T-cell (primary cell): ENCODE results near the gene MTIF3. TPM values are rescaled to one million over a fixed set of nuclear protein-coding genes. Genes with fewer than 3 reads are reported as not detected.
A peak's percentile ranks its signal among the peaks of the same experiment; 100 is the strongest.

Experiments
- ATAC-seq, 4 experiments: fragments of 200-7000 bp in 3 of 4; fragments of 150-1000 bp in 1 of 4; cut with Tn5 transposase; replicated peaks in 1 of 4; 1 replicate in 3 of 4; 2 replicates in 1 of 4; pipeline ENCODE4 v1.10.0; 2021; ENCODE audit warnings: moderate library complexity in 3 of 4, mild to moderate bottlenecking in 2 of 4, moderate number of reproducible peaks in 1 of 4
- CTCF ChIA-PET, 2 donors: fragments of 300-600 bp; sonication (Branson Sonifier 250); formaldehyde crosslinking; loops; one replicate each; lab custom pipeline; 2022; ENCODE audit warnings: antibody characterized with exemption in 2 of 2; lab: Charles Lee
- POLR2A ChIA-PET, 2 donors: fragments of 300-600 bp; sonication (Branson Sonifier 250); formaldehyde crosslinking; loops; one replicate each; lab custom pipeline; 2022; ENCODE audit warnings: antibody characterized with exemption in 2 of 2; lab: Charles Lee
- DNase-seq, 35 experiments: peaks; one replicate each; pipeline versions ENCODE4 v3.0.0 to v3.0.0-alpha.2; 2013 to 2023
- H3K27ac ChIP-seq: one replicate; pipeline ENCODE4 v1.5.1; 2013; ENCODE audit warnings: low read length
- H3K27me3 ChIP-seq, 2 experiments: replicated peaks in 1 of 2; 1 replicate in 1 of 2; 2 replicates in 1 of 2; pipeline versions ENCODE4 v1.6.1 to v1.7.0; 2013; ENCODE audit warnings: low read length in 1 of 2, mixed read lengths in 1 of 2; ENCODE audit not compliant: control insufficient read depth in 2 of 2, insufficient read depth in 2 of 2; ENCODE audit errors: extremely low read depth in 1 of 2
- H3K36me3 ChIP-seq, 2 donors: 1 replicate in 1 of 2; 2 replicates in 1 of 2; pipeline versions ENCODE4 v1.6.1 to v1.7.0; 2013; ENCODE audit warnings: low read length in 1 of 2; ENCODE audit not compliant: control insufficient read depth in 2 of 2, insufficient read depth in 1 of 2; ENCODE audit errors: extremely low read depth in 1 of 2
- H3K4me1 ChIP-seq, 2 experiments: 1 replicate in 1 of 2; 2 replicates in 1 of 2; pipeline versions ENCODE4 v1.6.1 to v1.7.0; 2013; ENCODE audit warnings: low read length in 2 of 2, mixed read lengths in 1 of 2; ENCODE audit not compliant: insufficient read depth in 2 of 2, control insufficient read depth in 1 of 2; ENCODE audit errors: extremely low read depth in 1 of 2
- H3K4me3 ChIP-seq, 2 donors: 1 replicate in 1 of 2; 2 replicates in 1 of 2; pipeline versions ENCODE4 v1.5.1 to v1.7.0; 2013; ENCODE audit warnings: mild to moderate bottlenecking in 2 of 2, low read length in 1 of 2, moderate library complexity in 1 of 2; ENCODE audit not compliant: control insufficient read depth in 1 of 2; ENCODE audit errors: extremely low read depth in 1 of 2
- H3K9me3 ChIP-seq: 2 replicates; pipeline ENCODE4 v1.7.0; 2013
- H3K27ac Mint-ChIP-seq, 2 donors: one replicate each; pipeline ENCODE4 v1.8.0; 2020 to 2021; ENCODE audit warnings: mild to moderate bottlenecking in 2 of 2, mixed read lengths in 2 of 2
- H3K27me3 Mint-ChIP-seq, 2 donors: one replicate each; pipeline ENCODE4 v1.8.0; 2021 to 2022; ENCODE audit warnings: mixed read lengths in 2 of 2
- H3K36me3 Mint-ChIP-seq: one replicate; pipeline ENCODE4 v1.8.0; 2021; ENCODE audit warnings: mixed read lengths
- H3K4me1 Mint-ChIP-seq, 3 donors: one replicate each; pipeline ENCODE4 v1.8.0; 2020 to 2022; ENCODE audit warnings: mixed read lengths in 3 of 3, mild to moderate bottlenecking in 1 of 3
- H3K4me3 Mint-ChIP-seq, 3 donors: one replicate each; pipeline ENCODE4 v1.8.0; 2020 to 2022; ENCODE audit warnings: mild to moderate bottlenecking in 3 of 3, mixed read lengths in 3 of 3, moderate library complexity in 3 of 3
- H3K9me3 Mint-ChIP-seq, 3 donors: one replicate each; pipeline ENCODE4 v1.8.0; 2020 to 2022; ENCODE audit warnings: mixed read lengths in 3 of 3
- WGBS: methylation state at CpG from one replicate; pipeline ENCODE4 v1.1.5; 2013; ENCODE audit warnings: missing lambda C conversion rate; ENCODE audit not compliant: insufficient coverage; 5-methylcytosine and 5-hydroxymethylcytosine counted together
- total RNA-seq, 35 experiments: library from RNA in 6 of 35; stranded (reverse) in 6 of 35; fragments of 120-200 nt in 1 of 35; gene quantifications; one replicate each; pipeline versions ENCODE4 v1.2.1 to v1.2.4 and lab custom pipeline; 2013 to 2026

The MTIF3 gene
- total RNA-seq, 5 donors from 2014 or later (not counting 1 experiment from before 2014, with no cell fraction given), result 45.4 to 74.1 (median 61.4) TPM

GRCh38 chr13:27415116-27415515 is 35.2 kb downstream of the MTIF3 start:
- WGBS, result no CpG with 5 or more reads among the region's 1 CpG
- ChIA-PET POLR2A (no interaction called here), CTCF (interaction anchor here in 1 of 2 donors (0.9 kb wide), 1 partner anchor 12 kb away, joined by 3 read pairs; no protein-coding TSS in a partner anchor)
- Mint-ChIP-seq H3K4me3 (no peak overlapping the region), H3K36me3 (no peaks in the 10 kb centered on the region), H3K9me3 (no peaks in the 10 kb centered on the region), H3K27me3 (peaks cover 5 to 9% of the 10 kb centered on the region in 2 donors), H3K27ac (no peak overlapping the region), H3K4me1 (no peaks in the 10 kb centered on the region)
- no peak overlapping the region for H3K4me3 ChIP-seq
- no peaks in the 10 kb centered on the region for H3K4me1 ChIP-seq
- ATAC-seq, result no peak
- H3K27me3 ChIP-seq, result peaks cover 0 to 3% of the 10 kb centered on the region in 2 experiments
- H3K9me3 ChIP-seq, result no peaks in the 10 kb centered on the region
- no peak for DNase-seq
- H3K27ac ChIP-seq, result no peak overlapping the region
- no peaks in the 10 kb centered on the region for H3K36me3 ChIP-seq

GRCh38 chr13:27411341-27411740 is 39.0 kb downstream of the MTIF3 start:
- no peak for DNase-seq
- Histone ChIP-seq H3K36me3 (no peaks in the 10 kb centered on the region), H3K4me1 (peaks cover 0 to 3% of the 10 kb centered on the region in 2 experiments), H3K4me3 (no peak overlapping the region), H3K9me3 (no peaks in the 10 kb centered on the region), H3K27me3 (peaks cover 0 to 15% of the 10 kb centered on the region in 2 experiments), H3K27ac (no peak overlapping the region)
- no CpG with 5 or more reads among the region's 3 CpGs for WGBS
- no peaks in the 10 kb centered on the region for H3K9me3 Mint-ChIP-seq
- no peak overlapping the region for H3K27ac Mint-ChIP-seq
- H3K36me3 Mint-ChIP-seq, result no peaks in the 10 kb centered on the region
- no peak for ATAC-seq
- H3K4me1 Mint-ChIP-seq, result peaks cover 0 to 3% (median 3%) of the 10 kb centered on the region in 3 donors
- CTCF ChIA-PET, result interaction anchor here in 1 of 2 donors (1.2 kb wide), 1 partner anchor 15 kb away, joined by 4 read pairs; no protein-coding TSS in a partner anchor
- POLR2A ChIA-PET, result no interaction called here
- H3K4me3 Mint-ChIP-seq, result no peak overlapping the region
- peaks cover 12 to 25% of the 10 kb centered on the region in 2 donors for H3K27me3 Mint-ChIP-seq

- WGBS, result no CpG with 5 or more reads among the region's 2 CpGs
These were observed 41.4 kb downstream of the MTIF3 start for GRCh38 chr13:27409013-27409412.

GRCh38 chr13:27408074-27408473 is 42.3 kb downstream of the MTIF3 start:
- ChIA-PET POLR2A (no interaction called here), CTCF (no interaction called here)
- no peaks in the 10 kb centered on the region for H3K9me3 Mint-ChIP-seq
- Histone ChIP-seq H3K27ac (no peak overlapping the region), H3K4me1 (peaks cover 0 to 3% of the 10 kb centered on the region in 2 experiments), H3K27me3 (peaks cover 0 to 15% of the 10 kb centered on the region in 2 experiments), H3K4me3 (no peak overlapping the region), H3K9me3 (no peaks in the 10 kb centered on the region), H3K36me3 (no peaks in the 10 kb centered on the region)
- DNase-seq (no peak), ATAC-seq (no peak)
- H3K4me1 Mint-ChIP-seq, result peaks cover 0 to 4% (median 4%) of the 10 kb centered on the region in 3 donors
- H3K36me3 Mint-ChIP-seq, result no peaks in the 10 kb centered on the region
- H3K4me3 Mint-ChIP-seq, result no peak overlapping the region
- H3K27ac Mint-ChIP-seq, result no peak overlapping the region
- 98% methylated on average over 3 of the region's 4 CpGs for WGBS
- H3K27me3 Mint-ChIP-seq, result peaks cover 12 to 21% of the 10 kb centered on the region in 2 donors

More at GRCh38 chr13:27409013-27409412, 41.4 kb downstream of the MTIF3 start:
- Mint-ChIP-seq H3K4me1 (peaks cover 0 to 4% (median 4%) of the 10 kb centered on the region in 3 donors), H3K27me3 (peaks cover 12 to 21% of the 10 kb centered on the region in 2 donors), H3K36me3 (no peaks in the 10 kb centered on the region), H3K4me3 (no peak overlapping the region), H3K27ac (no peak overlapping the region), H3K9me3 (no peaks in the 10 kb centered on the region)
- no peak for ATAC-seq
- H3K27me3 ChIP-seq, result peaks cover 0 to 15% of the 10 kb centered on the region in 2 experiments
- no peaks in the 10 kb centered on the region for H3K9me3 ChIP-seq
- ChIA-PET POLR2A (no interaction called here), CTCF (interaction anchor here (0.5 to 1.6 kb wide), 4 partner anchors 16 to 418 kb away, joined by 3 to 4 read pairs (median 4); no protein-coding TSS in a partner anchor)
- no peaks in the 10 kb centered on the region for H3K36me3 ChIP-seq
- H3K4me1 ChIP-seq, result peaks cover 0 to 3% of the 10 kb centered on the region in 2 experiments
- H3K27ac ChIP-seq, result no peak overlapping the region
- no peak overlapping the region for H3K4me3 ChIP-seq
- no peak for DNase-seq

GRCh38 chr13:27406178-27406939 is 44.0 kb downstream of the MTIF3 start:
- Histone ChIP-seq H3K27ac (no peak overlapping the region), H3K4me1 (peaks cover 0 to 4% of the 10 kb centered on the region in 2 experiments), H3K4me3 (no peak overlapping the region), H3K36me3 (no peaks in the 10 kb centered on the region), H3K27me3 (peaks cover 0 to 12% of the 10 kb centered on the region in 2 experiments), H3K9me3 (no peaks in the 10 kb centered on the region)
- ChIA-PET CTCF (interaction anchor here (0.6 to 0.8 kb wide), 2 partner anchors 20 to 27 kb away, joined by 3 read pairs; no protein-coding TSS in a partner anchor), POLR2A (no interaction called here)
- peak in 17 of 35 experiments; percentile 9 to 75 (median 18) for DNase-seq
- Mint-ChIP-seq H3K4me3 (no peak overlapping the region), H3K27ac (no peak overlapping the region), H3K27me3 (peaks cover 7 to 21% of the 10 kb centered on the region in 2 donors), H3K36me3 (no peaks in the 10 kb centered on the region), H3K4me1 (peaks cover 0 to 4% (median 4%) of the 10 kb centered on the region in 3 donors), H3K9me3 (no peaks in the 10 kb centered on the region)
- peak; percentile 55 to 87 (median 76) for ATAC-seq
- WGBS, result 76% methylated on average over 10 of the region's 12 CpGs

GRCh38 chr13:27405546-27406134 is 44.7 kb downstream of the MTIF3 start:
- no peak overlapping the region for H3K27ac Mint-ChIP-seq
- peaks cover 7 to 18% of the 10 kb centered on the region in 2 donors for H3K27me3 Mint-ChIP-seq
- no peaks in the 10 kb centered on the region for H3K9me3 ChIP-seq
- 88% methylated on average over 5 of the region's 5 CpGs for WGBS
- no peak for DNase-seq
- H3K4me3 ChIP-seq, result no peak overlapping the region
- no peaks in the 10 kb centered on the region for H3K9me3 Mint-ChIP-seq
- no peak overlapping the region for H3K27ac ChIP-seq
- no peak for ATAC-seq
- peaks cover 0 to 16% of the 10 kb centered on the region in 2 experiments for H3K27me3 ChIP-seq
- H3K36me3 ChIP-seq, result no peaks in the 10 kb centered on the region
- ChIA-PET CTCF (interaction anchor here (0.5 to 0.8 kb wide), 3 partner anchors 18 to 37 kb away, joined by 3 to 7 read pairs (median 4); no protein-coding TSS in a partner anchor), POLR2A (no interaction called here)
- H3K4me3 Mint-ChIP-seq, result no peak overlapping the region
- peaks cover 0 to 7% of the 10 kb centered on the region in 2 experiments for H3K4me1 ChIP-seq
- H3K36me3 Mint-ChIP-seq, result no peaks in the 10 kb centered on the region
- peaks cover 0 to 8% (median 5%) of the 10 kb centered on the region in 3 donors for H3K4me1 Mint-ChIP-seq
